RPMI7951 (cell line): Measurements from ENCODE around the gene C19orf33. TPM values are rescaled to one million over a fixed set of nuclear protein-coding genes. Genes with fewer than 3 reads are reported as not detected.

Source experiments
- DNase-seq: peaks from one replicate; pipeline ENCODE4 v3.0.0-alpha.2; 2012; ENCODE audit warnings: low read depth
- total RNA-seq: library from RNA; depleted of rRNA; stranded (reverse); fragments of >200 nt; shearing (Covaris generic); gene quantifications from 2 replicates; pipeline ENCODE4 v1.2.3, GENCODE V29; 2014

Gene C19orf33
- total RNA-seq, 1 experiment from 2014 or later, result not detected

DNA sequence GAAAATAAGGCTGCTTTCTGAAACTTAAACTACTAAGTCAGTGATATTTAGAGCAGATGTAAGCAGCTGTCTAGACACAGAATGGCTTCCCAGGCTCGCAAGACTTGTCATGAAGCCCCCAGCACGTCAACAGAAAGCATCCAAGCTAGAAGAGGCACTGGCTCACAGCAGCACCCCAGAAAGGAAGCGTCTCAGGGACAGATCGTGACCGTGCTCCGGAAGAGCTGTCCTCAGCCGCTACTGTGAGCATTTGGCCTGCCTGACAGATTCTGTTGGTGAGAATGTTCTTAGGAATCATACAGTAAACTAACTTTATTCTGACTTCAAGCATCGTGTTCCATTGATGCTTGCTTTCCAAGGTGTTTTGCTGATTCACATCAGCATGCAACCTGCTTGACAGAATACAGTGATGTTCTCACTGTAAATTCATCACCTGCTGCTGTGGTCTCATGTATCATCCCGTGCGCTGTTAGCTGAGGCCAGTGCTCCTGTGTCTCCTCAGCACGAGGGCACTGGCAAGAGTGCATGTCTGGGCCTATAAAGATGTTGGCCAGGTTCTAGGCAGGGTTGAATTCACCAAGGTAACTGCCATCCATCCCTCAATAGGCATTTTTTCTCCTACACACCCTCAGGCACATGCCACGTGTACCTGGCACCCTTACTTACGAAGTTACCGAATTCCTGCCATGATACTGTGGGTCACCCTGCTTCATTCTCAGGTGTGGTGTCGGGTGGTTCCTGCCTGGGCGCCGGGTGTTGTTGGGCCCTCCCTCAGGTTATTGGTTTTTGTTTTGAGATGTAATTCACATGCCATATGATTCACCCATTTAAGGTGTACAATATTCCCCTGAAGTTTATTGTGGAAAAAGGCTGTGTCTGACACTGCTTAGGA is 23.8 kb upstream of the C19orf33 start:
- DNase-seq, result no peak

DNA sequence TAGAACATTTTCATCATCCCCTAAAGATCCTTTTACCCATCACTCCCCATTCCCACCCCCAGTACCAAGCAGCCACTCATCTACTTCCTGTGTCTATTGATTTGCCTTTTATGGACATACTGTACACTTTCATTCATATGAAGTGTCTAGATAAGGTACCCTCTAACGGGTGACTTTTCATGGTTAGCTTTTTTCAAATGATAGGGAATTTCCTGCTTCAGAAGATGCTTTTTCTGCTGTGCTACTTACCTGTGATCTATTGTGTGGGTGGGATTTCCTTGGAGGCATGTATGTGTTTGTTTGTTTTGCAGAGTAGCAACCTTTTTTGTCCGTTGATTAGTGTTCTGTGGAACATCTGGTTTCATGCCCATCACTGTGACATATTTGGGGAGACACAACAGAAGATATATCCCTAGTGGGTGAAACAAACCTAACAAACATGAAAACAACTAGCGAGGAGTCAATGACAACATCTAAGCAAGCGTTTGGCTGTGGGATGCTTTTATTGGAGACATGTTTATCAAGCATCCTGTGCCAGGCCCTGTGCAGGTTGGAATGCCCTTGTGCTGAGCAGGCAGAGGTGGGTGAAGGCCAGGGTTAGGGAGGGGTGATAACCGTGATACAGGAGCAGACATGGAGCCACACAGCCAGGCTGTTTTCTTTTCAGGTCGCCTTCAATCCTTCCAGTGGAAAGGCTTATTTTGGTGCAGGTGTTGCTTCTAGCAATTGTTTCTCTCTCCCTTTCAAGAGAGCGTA is 22.1 kb upstream of the C19orf33 start:
- no peak for DNase-seq

DNA sequence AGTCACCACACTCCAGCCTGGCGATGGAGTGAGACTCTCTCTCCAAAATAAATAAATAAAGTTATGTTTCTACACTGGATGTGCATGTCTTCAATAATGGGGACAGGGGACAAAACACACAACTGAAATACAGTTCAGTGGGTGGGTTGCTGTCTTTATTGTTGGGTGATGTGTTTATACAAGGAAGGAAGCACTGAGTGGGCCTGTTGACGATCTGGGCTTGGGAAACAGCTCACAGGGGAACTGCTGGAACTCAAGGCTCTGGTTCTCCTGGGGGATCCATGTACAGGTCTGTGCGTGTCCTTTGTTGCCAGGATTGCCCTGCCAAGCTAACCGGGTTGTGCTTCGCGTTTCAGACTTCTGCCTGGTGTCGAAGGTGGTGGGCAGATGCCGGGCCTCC is 20.8 kb upstream of the C19orf33 start:
- DNase-seq, result no peak

DNA sequence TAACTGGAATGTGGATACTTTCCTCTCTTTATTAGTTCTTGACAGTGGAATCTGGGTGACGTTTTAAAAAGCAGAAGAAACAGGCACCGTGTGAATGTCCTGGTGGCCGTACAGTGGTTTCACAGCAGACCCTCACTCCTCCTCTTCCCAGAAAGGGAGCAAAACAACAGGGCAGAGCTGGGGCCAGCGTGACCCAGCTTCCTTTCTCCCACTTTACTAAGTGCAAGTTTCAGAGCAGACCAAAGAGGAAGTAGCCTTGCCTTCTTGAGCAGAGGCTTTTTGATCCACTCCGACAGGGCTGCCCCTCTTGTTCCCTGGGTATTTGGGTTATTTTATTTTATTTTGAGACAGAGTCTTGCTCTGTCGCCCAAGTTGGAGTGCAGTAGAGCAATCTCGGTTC is 19.6 kb upstream of the C19orf33 start:
- no peak for DNase-seq

DNA sequence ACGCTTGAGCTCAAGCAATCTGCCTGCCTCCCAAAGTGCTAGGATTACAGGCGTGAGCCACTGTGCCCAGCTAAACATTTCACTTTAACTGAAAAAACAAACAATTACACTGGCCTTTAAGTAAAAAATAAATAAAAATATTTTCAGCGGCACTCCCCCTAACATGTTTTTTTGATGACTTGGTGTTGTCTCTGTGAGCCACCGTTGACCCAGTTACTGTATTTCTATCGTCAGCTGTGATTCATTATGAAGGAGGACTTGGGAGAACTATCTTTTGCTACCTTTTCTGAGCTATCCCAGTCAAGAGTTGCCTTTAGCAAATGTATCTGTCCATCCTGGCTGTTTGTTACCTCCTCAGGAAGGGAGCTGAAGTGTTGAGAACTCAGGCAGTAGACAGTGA is 18.5 kb upstream of the C19orf33 start:
- DNase-seq, result no peak

DNA sequence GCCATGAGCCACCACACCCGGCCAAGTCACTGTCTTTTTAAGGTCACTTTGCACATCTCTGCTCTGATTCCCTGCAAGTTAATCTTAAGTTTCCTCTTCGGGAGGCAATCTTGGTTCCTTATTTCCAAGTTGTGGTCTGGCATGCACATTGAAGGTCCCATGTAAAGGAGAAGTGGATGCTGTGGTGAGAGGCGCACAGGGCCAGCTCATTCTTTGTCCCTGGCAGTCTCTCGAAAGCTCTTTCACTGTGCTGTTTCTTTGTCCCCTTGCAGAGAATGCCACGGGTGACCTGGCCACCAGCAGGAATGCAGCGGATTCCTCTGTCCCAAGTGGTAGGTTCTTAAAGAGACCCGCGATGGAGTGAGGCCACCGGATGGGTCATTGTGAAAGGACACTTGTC is 16.4 kb upstream of the C19orf33 start:
- no peak for DNase-seq

DNA sequence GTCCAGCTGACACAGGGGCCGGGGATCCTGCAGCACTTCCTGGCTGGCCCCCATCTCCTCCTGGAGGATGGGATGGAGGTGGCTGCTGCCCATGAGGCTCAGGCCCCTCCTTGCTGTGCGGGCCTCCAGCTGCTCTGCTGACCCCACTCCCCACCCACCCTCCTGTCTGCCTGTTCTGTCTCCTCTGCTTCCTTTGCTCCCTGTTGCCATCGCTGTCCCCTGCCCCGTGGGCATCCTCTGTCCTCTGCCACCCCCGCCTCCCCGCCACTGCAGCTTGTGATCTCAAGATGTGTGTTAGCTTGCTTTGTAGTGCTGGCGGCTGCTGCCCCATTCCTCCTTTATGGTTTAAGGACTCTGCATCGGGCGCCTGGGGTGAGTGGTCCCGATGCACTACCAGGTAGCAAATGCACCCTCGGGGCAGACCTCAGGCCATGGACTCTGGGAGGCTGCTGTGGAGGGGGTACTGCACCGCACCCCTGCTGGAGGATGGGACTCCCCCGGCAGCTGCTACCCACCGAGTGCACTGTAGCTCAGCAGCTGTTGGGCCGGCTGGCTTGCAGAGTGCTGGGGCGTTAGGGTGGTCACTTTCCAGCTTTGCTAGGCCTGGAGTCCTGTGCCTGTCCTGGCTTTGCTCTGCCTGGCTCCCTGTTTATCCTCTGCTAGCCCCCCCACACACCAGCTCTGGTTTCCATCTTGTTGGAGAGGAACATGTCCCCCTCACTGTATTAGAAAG is 15.8 kb upstream of the C19orf33 start:
- no peak for DNase-seq

DNA sequence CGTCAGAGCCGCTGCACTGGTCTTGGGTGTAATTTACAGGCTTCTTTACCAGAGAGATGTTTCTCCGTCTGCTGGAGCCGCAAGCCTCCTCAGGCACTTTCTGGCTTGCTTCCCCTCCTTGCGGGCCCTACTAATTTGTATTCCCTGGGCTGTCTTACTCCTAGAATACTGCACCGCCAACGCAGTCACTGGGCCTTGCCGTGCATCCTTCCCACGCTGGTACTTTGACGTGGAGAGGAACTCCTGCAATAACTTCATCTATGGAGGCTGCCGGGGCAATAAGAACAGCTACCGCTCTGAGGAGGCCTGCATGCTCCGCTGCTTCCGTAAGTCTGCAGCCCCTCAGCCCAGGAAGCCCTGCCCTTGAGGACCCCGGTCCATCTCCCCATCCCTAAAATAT is 14.1 kb upstream of the C19orf33 start:
- no peak for DNase-seq

DNA sequence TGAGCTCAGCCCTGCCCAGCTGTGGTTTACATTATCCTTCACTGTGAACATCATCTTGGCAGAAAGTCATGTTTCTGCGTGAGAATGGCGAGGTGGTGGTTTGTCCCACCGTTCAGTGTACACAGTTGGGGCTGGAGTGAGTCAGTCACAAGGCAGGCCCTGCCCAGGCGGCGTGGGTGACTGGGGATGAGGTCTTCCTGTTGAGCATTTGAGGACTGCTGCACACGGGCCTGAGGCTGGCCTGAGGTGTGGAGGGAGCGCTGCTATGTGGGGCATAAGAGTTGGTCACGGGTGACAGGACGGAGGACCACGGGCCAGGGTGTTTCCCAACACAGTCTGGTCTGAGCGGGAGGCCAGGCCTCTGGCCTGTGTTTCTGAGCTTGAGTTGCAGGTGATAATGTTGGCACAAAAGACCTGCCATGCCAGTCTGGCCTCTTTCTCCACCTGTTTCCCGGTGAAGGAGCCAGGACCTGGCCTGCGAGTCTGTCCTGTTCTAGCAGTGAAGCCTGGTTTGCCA is 13.4 kb upstream of the C19orf33 start:
- DNase-seq, result peak; percentile 96

DNA sequence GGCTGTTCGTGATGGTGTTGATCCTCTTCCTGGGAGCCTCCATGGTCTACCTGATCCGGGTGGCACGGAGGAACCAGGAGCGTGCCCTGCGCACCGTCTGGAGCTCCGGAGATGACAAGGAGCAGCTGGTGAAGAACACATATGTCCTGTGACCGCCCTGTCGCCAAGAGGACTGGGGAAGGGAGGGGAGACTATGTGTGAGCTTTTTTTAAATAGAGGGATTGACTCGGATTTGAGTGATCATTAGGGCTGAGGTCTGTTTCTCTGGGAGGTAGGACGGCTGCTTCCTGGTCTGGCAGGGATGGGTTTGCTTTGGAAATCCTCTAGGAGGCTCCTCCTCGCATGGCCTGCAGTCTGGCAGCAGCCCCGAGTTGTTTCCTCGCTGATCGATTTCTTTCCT is 12.2 kb upstream of the C19orf33 start:
- no peak for DNase-seq

DNA sequence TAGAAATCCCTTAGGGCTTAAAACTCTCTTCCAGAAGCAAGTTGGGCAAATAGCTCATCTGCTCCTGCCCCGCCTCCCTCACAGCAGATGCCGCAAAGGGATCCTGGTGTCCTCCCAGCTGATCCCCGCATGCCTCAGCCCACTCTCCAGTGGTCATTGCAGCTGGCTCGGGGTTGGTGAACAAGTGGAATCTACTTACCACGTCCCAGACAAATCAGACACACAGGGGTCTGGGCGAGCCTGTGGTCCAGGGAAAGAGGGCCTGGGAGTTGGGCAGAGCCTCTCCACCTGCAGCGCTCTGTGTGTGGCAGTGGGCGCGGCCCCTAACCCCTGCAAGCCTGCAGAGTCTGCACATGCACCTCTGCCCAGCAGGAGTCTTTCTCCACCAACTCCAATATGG is 10.8 kb upstream of the C19orf33 start:
- DNase-seq, result no peak

DNA sequence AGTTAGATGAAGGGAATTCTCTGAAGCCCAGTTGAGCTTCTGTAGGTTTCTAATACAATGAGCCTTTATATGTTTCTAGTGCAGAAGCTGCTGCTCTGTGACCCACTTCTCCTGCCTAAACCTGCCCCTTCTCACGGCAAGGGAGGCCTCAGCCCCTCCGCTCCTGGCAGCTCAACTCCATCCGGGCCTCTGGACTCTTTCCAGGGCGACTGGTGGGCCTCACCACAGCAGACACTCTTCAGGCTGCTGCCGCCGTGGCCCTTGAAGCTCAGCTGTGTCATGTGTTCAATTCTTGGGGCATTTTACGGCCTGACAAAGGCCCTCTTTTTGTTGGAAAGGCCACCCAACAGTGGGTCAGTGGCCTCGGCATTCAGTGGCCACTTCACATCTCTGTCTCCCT is 10.0 kb upstream of the C19orf33 start:
- DNase-seq, result no peak

DNA sequence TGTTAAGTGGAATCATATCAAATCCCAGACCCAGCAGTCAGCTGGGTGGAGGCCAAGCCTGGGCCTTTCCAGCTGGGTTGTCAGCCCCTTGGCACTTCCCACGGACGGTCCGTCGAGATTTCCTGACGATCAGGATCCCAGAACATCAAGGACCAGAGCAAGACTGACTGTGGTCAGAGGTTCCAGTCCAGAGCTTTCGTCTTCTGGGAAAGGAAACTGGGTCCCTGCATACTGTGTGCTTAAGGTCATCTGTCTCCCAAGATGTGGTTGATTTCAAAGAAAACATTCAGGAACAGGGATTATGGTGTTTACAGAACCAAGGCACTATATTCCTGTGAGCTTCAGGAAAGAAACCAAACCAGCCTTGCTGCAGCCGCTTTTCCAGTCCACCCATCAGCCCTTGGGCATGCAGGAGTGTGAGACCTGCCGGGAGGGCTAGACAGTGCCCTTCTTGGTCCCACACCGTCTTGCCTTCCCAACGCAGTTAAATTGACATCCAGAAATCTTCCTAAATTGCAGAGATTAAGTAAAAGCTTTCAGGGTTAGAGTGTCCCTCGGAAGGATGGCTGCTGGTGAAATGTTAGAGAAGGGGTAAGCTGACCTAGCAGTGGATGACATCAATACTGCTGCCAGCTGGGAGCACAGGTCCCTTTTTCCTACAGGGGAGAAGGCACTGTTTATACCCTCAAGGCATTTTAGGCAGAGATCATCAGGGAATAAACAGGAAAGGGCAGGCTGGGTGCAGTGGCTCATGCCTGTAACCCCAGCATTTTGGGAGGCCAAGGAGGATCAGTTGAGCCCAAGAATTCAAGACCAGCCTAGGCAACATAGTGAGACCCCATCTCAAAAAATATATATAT is 5.0 kb upstream of the C19orf33 start:
- DNase-seq, result no peak

DNA sequence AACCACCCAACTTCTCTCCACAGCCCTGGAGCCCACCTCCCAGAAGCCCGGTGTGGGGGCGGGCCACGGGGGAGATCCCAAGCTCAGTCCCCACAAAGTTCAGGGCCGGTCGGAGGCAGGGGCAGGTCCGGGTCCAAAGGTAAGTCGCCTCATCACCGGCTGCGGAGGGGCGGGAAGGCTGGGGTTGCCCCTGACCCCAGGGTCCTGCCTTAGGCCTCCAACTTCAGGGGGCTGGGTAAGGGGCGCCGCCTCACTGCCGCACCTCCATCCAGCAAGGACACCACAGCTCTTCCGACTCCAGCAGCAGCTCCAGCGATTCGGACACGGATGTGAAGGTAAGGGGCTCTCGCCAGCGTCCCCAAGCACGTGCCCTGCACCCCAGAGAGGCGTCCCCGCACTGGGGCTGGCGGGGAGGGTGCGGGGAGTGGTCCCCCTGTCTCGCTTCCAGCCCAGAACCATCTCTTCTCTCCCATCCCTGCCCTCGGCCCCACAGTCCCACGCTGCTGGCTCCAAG is 358 bp downstream of the C19orf33 start:
- no peak for DNase-seq

DNA sequence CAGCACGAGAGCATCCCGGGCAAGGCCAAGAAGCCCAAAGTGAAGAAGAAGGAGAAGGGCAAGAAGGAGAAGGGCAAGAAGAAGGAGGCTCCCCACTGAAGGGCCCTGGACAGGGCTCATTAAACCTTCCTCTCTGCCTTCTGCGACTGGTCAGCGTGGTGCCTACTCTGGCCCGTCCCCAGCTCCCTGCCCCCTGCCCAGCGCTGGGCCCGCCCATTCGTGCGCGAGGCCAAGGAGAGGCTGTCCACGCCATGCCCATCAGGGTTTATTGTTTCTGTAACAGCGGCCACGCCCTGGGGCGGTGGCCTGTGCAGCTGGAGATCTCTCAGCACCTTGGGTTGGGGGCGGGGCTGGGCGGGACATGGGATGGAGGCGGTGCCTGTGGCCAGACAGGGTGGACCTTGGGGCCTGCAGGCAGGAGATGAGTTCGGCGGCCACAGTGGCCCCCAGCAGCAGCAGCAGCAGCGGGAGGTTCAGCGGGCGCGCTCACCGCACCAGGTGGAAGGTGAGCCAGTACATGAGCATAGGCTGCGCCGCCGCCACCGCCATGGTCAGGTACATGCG is 897 bp downstream of the C19orf33 start:
- DNase-seq, result no peak

DNA sequence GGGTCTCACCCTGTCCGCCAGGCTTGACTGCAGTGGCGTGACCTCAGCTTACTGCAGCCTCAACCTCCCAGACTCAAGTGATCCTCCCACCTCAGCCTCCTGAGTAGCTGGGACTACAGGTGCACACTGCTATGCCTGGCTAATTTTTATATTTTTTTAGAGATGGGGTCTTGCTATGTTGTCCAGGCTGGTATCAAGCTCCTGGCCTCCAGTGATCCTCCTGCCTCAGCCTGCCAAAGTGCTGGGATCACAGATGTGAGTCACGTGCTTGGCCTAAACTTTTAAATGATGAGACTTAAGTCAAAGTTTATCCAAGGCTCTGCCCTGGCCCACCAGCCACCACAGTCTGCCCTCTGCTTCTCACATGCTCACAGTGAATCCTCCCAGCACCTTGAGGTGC is 2.2 kb downstream of the C19orf33 start:
- DNase-seq, result no peak

DNA sequence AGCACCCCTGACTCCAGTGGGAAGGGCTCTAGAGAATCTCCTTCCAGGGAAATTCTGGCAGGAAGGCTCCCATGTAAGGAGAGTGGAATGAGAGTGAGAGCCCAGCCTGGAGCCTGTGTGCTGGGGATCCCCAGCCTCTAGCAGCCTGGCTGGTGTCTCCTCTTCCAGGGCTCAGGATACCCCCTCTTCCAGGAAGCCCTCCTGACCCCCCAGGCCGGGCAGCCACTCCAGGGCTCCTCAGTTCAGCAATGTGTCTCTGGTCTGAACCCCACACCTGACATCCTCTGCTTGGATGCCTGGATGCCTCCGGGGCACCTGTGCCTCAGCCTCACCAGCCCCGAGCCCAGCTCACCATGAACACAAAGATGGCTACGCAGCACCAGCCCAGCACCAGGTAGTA is 3.0 kb downstream of the C19orf33 start:
- no peak for DNase-seq

DNA sequence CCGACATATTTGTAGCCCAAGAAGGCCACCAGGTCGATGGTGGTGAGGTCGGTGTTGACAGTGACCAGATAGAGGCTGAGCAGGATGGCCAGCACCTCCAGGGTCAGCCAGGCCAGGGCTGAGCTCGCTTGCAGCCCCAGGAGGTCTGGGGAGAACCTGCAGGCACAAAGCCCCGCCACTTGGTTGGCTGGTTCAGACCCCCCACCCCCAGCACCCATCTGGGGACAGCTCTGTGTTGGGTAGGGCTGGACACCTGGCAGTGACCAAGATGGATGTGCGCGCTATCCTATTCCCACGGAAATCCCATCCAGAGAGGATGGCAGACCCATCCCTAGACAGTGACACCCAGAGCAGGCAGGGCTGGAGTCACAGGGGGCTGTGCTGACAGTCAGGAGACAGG is 3.5 kb downstream of the C19orf33 start:
- DNase-seq, result no peak

DNA sequence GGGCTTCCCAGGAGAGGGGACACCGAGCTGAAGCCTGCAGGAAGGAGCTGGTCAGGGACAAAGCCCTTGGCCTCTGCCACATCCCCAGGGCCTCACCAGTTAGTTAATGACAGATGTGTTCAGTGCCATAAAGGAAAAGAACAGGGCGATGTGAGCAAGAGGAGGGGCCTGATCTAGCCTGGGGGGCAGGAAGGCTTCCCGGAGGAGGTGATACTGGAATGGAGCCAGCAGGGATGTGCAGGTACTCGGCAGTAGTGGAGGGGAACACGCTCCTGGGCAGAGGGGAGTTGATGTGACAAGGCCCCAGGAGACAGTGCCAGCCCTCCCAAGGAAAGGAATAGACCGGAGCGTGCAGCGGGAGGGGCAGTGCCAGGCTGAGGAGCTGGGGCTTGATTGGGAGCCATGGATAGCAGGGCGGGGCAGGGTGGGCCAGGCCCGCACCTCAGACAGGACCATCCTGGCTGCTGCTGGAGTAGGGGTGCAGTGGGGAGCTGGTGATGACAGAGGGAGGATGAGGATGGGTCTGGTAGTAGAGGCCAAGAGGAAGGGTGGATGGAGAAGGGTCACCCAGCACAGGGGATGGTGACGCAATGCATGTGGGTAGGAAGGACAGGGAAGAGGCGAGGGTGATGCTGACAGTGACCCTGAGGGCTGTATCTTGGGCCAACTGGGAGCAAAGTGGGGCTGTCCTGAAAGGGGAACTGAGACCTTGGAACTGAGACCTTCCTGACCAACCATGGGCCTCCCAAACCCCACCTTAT is 4.1 kb downstream of the C19orf33 start:
- DNase-seq, result no peak
